Gastroesophageal sphincter (tissue), 4 donors: ENCODE results near the gene UBXN6. TPM values are rescaled to one million over a fixed set of nuclear protein-coding genes. Genes with fewer than 3 reads are reported as not detected.

ENCODE experiments used
- ATAC-seq: fragments of 150-250 bp; one replicate; pipeline ENCODE4 v1.9.1; 2016; ENCODE audit warnings: mild to moderate bottlenecking, moderate library complexity
- H3K27ac ChIP-seq, 4 donors: fragments of 200-600 bp; sonication (generic) in 3 of 4; 1 replicate in 3 of 4; 2 replicates in 1 of 4; pipeline ENCODE4 v1.5.1; 2016 to 2019
- H3K27me3 ChIP-seq: fragments of 200-600 bp; sonication (generic); one replicate; pipeline ENCODE4 v1.5.1; 2019
- H3K36me3 ChIP-seq, 2 donors: fragments of 200-600 bp; sonication (generic); one replicate each; pipeline ENCODE4 v1.5.1; 2019; ENCODE audit warnings: control low read depth in 1 of 2
- H3K4me1 ChIP-seq, 3 donors: fragments of 200-600 bp; sonication (generic); 1 replicate in 2 of 3; 2 replicates in 1 of 3; pipeline ENCODE4 v1.5.1; 2016 to 2019; ENCODE audit warnings: control low read depth in 2 of 3
- H3K4me3 ChIP-seq, 2 donors: fragments of 200-600 bp; sonication (generic); one replicate each; pipeline ENCODE4 v1.5.1; 2019; ENCODE audit warnings: mild to moderate bottlenecking in 1 of 2, moderate library complexity in 1 of 2
- H3K9me3 ChIP-seq, 3 donors: fragments of 200-600 bp; sonication (generic); one replicate each; pipeline ENCODE4 v1.5.1; 2017 to 2019; ENCODE audit warnings: control low read depth in 2 of 3
- CTCF ChIP-seq, 4 experiments: fragments of 200-600 bp in 2 of 4; fragments of 450-650 bp in 2 of 4; sonication (generic) in 1 of 4; IDR thresholded peaks; one replicate each; pipeline ENCODE4 v1.5.1; 2017 to 2019; ENCODE audit warnings: antibody characterized with exemption in 4 of 4, mild to moderate bottlenecking in 2 of 4, moderate library complexity in 2 of 4
- EP300 ChIP-seq: sonication (generic); formaldehyde crosslinking; IDR thresholded peaks from one replicate; pipeline ENCODE4 v1.6.1; 2017; ENCODE audit warnings: antibody characterized with exemption, mild to moderate bottlenecking
- POLR2A ChIP-seq, 2 donors: fragments of 450-650 bp; IDR thresholded peaks; one replicate each; pipeline ENCODE4 v1.6.1; 2017; ENCODE audit warnings: antibody characterized with exemption in 2 of 2, mild to moderate bottlenecking in 2 of 2, moderate library complexity in 1 of 2
- POLR2AphosphoS5 ChIP-seq: sonication (generic); formaldehyde crosslinking; IDR thresholded peaks from one replicate; pipeline ENCODE4 v1.6.1; 2017; ENCODE audit warnings: antibody characterized with exemption
- WGBS, 2 donors: methylation state at CpG; one replicate each; pipeline ENCODE4 v1.1.5; 2018; ENCODE audit warnings: low coverage in 1 of 2; 5-methylcytosine and 5-hydroxymethylcytosine counted together
- total RNA-seq, 4 donors: library from RNA; depleted of rRNA; stranded (reverse); fragments of >200 nt; gene quantifications; one replicate each; pipeline ENCODE4 v1.1.0, GENCODE V29; 2016

The UBXN6 gene
- total RNA-seq, 4 donors from 2014 or later = 62.6 to 130 (median 80.6) TPM

GRCh38 chr19:4497770-4498389, 40.3 kb upstream of the UBXN6 start:
- TF ChIP-seq CTCF (IDR thresholded peaks at IDR 0.05) = no peak
- no peak for TF ChIP-seq POLR2AphosphoS5
- no peak for TF ChIP-seq POLR2A (IDR thresholded peaks at IDR 0.05)
- no peak for TF ChIP-seq EP300

GRCh38 chr19:4496304-4496703, 38.7 kb upstream of the UBXN6 start:
- no peak for ATAC-seq
- Histone ChIP-seq H3K4me3 (no peak overlapping the region), H3K36me3 (peaks cover 0 to 89% of the 10 kb centered on the region in 2 donors), H3K4me1 (no peaks in the 10 kb centered on the region), H3K9me3 (no peaks in the 10 kb centered on the region), H3K27ac (no peak overlapping the region), H3K27me3 (no peaks in the 10 kb centered on the region)
- 100% methylated on average over 1 of the region's 18 CpGs; no CpG with 5 or more reads in 1 of the 2 donors for WGBS, 2 donors
- TF ChIP-seq EP300 (no peak), POLR2AphosphoS5 (no peak), CTCF (IDR thresholded peaks at IDR 0.05) (no peak), POLR2A (IDR thresholded peaks at IDR 0.05) (no peak)

More at GRCh38 chr19:4497770-4498389, 40.3 kb upstream of the UBXN6 start:
- H3K9me3 ChIP-seq = no peaks in the 10 kb centered on the region
- peaks cover 0 to 95% of the 10 kb centered on the region in 2 donors for H3K36me3 ChIP-seq
- H3K27ac ChIP-seq = no peak overlapping the region
- H3K27me3 ChIP-seq = no peaks in the 10 kb centered on the region
- WGBS, 2 donors = no CpG with 5 or more reads among the region's 25 CpGs
- ATAC-seq = no peak
- H3K4me3 ChIP-seq = no peak overlapping the region
- H3K4me1 ChIP-seq = peaks cover 0 to 13% (median 0%) of the 10 kb centered on the region in 3 donors

- WGBS, 2 donors = 84 to 86% methylated on average over 4 to 7 of the region's 12 CpGs
- no peak overlapping the region for H3K4me3 ChIP-seq
- no peaks in the 10 kb centered on the region for H3K9me3 ChIP-seq
- H3K4me1 ChIP-seq = no peaks in the 10 kb centered on the region
- ATAC-seq = no peak
- no peak overlapping the region for H3K27ac ChIP-seq
- H3K27me3 ChIP-seq = no peaks in the 10 kb centered on the region
- TF ChIP-seq EP300 (no peak), POLR2A (IDR thresholded peaks at IDR 0.05) (no peak), CTCF (IDR thresholded peaks at IDR 0.05) (peak in 1 of 4 experiments; percentile 18), POLR2AphosphoS5 (no peak)
- peaks cover 0 to 89% of the 10 kb centered on the region in 2 donors for H3K36me3 ChIP-seq
Measured at GRCh38 chr19:4495471-4495870, 37.9 kb upstream of the UBXN6 start.

GRCh38 chr19:4494691-4495064, 37.1 kb upstream of the UBXN6 start:
- Histone ChIP-seq H3K4me1 (no peaks in the 10 kb centered on the region), H3K9me3 (no peaks in the 10 kb centered on the region), H3K27ac (no peak overlapping the region), H3K4me3 (no peak overlapping the region), H3K27me3 (no peaks in the 10 kb centered on the region), H3K36me3 (peaks cover 0 to 89% of the 10 kb centered on the region in 2 donors)
- no peak for ATAC-seq
- TF ChIP-seq EP300 = no peak
- no peak for TF ChIP-seq CTCF (IDR thresholded peaks at IDR 0.05)
- no peak for TF ChIP-seq POLR2A (IDR thresholded peaks at IDR 0.05)
- no peak for TF ChIP-seq POLR2AphosphoS5
- WGBS, 2 donors = 92% methylated on average over 7 of the region's 8 CpGs; no CpG with 5 or more reads in 1 of the 2 donors
